ENCODE results near the gene CCDC9B. TPM values are rescaled to one million over a fixed set of nuclear protein-coding genes. Genes with fewer than 3 reads are reported as not detected.

The CCDC9B gene
- polyA plus RNA-seq, 1 of the 3 experiments (the other 2 are of a cell fraction): 13.7 TPM

- no peak for DNase-seq
- Histone ChIP-seq H3K4me2 (no peak overlapping the region), H3K4me1 (ENCODE audit: control insufficient read depth in 1 of 2, insufficient read depth in 2 of 2, low read depth in 1 of 2, low read length in 1 of 2) (peaks cover 0 to 40% of the 10 kb centered on the region in 2 experiments; a peak in 2 of 4 replicates), H3K36me3 (replicated peaks in 1 of 2; ENCODE audit: control insufficient read depth in 1 of 2, insufficient read depth in 2 of 2, low read length in 1 of 2) (no peaks in the 10 kb centered on the region), H3F3A (replicated peaks; ENCODE audit: insufficient read depth) (no peaks in the 10 kb centered on the region), H3K27me3 (ENCODE audit: insufficient read depth) (no peaks in the 10 kb centered on the region), H2AFZ (ENCODE audit: low read depth) (no peak overlapping the region), H3K27ac (ENCODE audit: low read depth in 2 of 2, low read length in 1 of 2) (no peak overlapping the region), H3K9me2 (no peaks in the 10 kb centered on the region), H3K79me2 (ENCODE audit: insufficient read depth) (no peaks in the 10 kb centered on the region), H3K4me3 (ENCODE audit: low read depth in 2 of 2, low read length in 1 of 2) (no peak overlapping the region), H3K9ac (no peak overlapping the region), H3K9me3 (no peaks in the 10 kb centered on the region), H4K20me1 (ENCODE audit: insufficient read depth) (no peaks in the 10 kb centered on the region)
- 68% methylated on average over 15 of the region's 17 CpGs for WGBS (ENCODE audit: low lambda C conversion rate)
- TF ChIP-seq RCOR1 (IDR thresholded peaks at IDR 0.05; ENCODE audit: low read length) (no peak), PBX3 (IDR thresholded peaks at IDR 0.05) (no peak), NRF1 (IDR thresholded peaks at IDR 0.05; ENCODE audit: low read depth, low read length) (no peak), MXI1 (IDR thresholded peaks at IDR 0.05; ENCODE audit: low read depth, low read length) (no peak), SMC3 (IDR thresholded peaks at IDR 0.05; ENCODE audit: low read depth, low read length) (no peak)
- TF ChIP-seq, protein P1, sequence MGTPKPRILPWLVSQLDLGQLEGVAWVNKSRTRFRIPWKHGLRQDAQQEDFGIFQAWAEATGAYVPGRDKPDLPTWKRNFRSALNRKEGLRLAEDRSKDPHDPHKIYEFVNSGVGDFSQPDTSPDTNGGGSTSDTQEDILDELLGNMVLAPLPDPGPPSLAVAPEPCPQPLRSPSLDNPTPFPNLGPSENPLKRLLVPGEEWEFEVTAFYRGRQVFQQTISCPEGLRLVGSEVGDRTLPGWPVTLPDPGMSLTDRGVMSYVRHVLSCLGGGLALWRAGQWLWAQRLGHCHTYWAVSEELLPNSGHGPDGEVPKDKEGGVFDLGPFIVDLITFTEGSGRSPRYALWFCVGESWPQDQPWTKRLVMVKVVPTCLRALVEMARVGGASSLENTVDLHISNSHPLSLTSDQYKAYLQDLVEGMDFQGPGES (IDR thresholded peaks at IDR 0.05; ENCODE audit: low read depth, low read length): no peak
- CTCF ChIA-PET: interaction anchor here (29.7 to 66.3 kb wide), 2 partner anchors 24 to 43 kb away, joined by 818 to 2194 read pairs; partner anchors contain the start of genes CCDC9B, DISP2, INAFM2 and PHGR1
- POLR2A ChIA-PET: no interaction called here
These were observed 42.4 kb downstream of the CCDC9B start for GRCh38 chr15:40298216-40298935.

GRCh38 chr15:40297356-40297755 is 43.4 kb downstream of the CCDC9B start:
- peaks cover 0 to 31% of the 10 kb centered on the region in 2 experiments; a peak in 2 of 4 replicates for H3K4me1 ChIP-seq (ENCODE audit: control insufficient read depth in 1 of 2, insufficient read depth in 2 of 2, low read depth in 1 of 2, low read length in 1 of 2)
- H3F3A ChIP-seq (replicated peaks; ENCODE audit: insufficient read depth): no peaks in the 10 kb centered on the region

More at GRCh38 chr15:40297356-40297755, 43.4 kb downstream of the CCDC9B start:
- DNase-seq: no peak
- Histone ChIP-seq H3K27ac (ENCODE audit: low read depth in 2 of 2, low read length in 1 of 2) (no peak overlapping the region), H3K9me2 (no peaks in the 10 kb centered on the region), H3K4me3 (ENCODE audit: low read depth in 2 of 2, low read length in 1 of 2) (no peak overlapping the region), H3K79me2 (ENCODE audit: insufficient read depth) (no peaks in the 10 kb centered on the region), H3K9ac (no peak overlapping the region), H3K36me3 (replicated peaks in 1 of 2; ENCODE audit: control insufficient read depth in 1 of 2, insufficient read depth in 2 of 2, low read length in 1 of 2) (no peaks in the 10 kb centered on the region), H3K9me3 (no peaks in the 10 kb centered on the region), H3K4me2 (no peak overlapping the region), H2AFZ (ENCODE audit: low read depth) (no peak overlapping the region), H4K20me1 (ENCODE audit: insufficient read depth) (no peaks in the 10 kb centered on the region), H3K27me3 (ENCODE audit: insufficient read depth) (0 out of 2 replicates have a peak, but pooled peaks cover 5% of the 10 kb centered on the region)
- WGBS (ENCODE audit: low lambda C conversion rate): 76% methylated on average over 10 of the region's 10 CpGs
- POLR2A ChIA-PET: no interaction called here
- CTCF ChIA-PET: interaction anchor here (29.7 to 66.3 kb wide), 2 partner anchors 23 to 44 kb away, joined by 818 to 2194 read pairs; partner anchors contain the start of genes CCDC9B, DISP2, INAFM2 and PHGR1
- TF ChIP-seq FOSL2 (IDR thresholded peaks at IDR 0.05; ENCODE audit: borderline replicate concordance, low read depth): no peak
- no peak for TF ChIP-seq RXRA (IDR thresholded peaks at IDR 0.05; ENCODE audit: borderline replicate concordance, low read depth)

Measured in SK-N-SH (cell line).